MCF 10A (cell line): ENCODE results near the gene FOXO6. TPM values are rescaled to one million over a fixed set of nuclear protein-coding genes. Genes with fewer than 3 reads are reported as not detected.

Source experiments
- BruUV-seq: library from RNA; stranded (reverse); fragments of 400-500 nt; replicated peaks from 2 replicates; lab custom pipeline; 2021; lab: Mats Ljungman, UMichigan
- CTCF ChIA-PET: fragments of 300-600 bp; sonication (Branson Sonifier 250); formaldehyde crosslinking; extraction: SDS; loops from one replicate; lab custom pipeline; 2021; ENCODE audit warnings: antibody characterized with exemption, inconsistent platforms; lab: Yijun Ruan, JAX
- POLR2A ChIA-PET: fragments of 300-600, 350-650 bp; sonication (Branson Sonifier 250); formaldehyde crosslinking; extraction: SDS; loops from one replicate; lab custom pipeline; 2020; ENCODE audit warnings: antibody characterized with exemption, inconsistent platforms; lab: Yijun Ruan, JAX
- DNase-seq: peaks from one replicate; pipeline ENCODE4 v3.0.0-alpha.2; 2018; ENCODE audit not compliant: unreplicated experiment
- H3K27ac Mint-ChIP-seq: one replicate; pipeline ENCODE4 v1.8.0; 2022; ENCODE audit warnings: mild to moderate bottlenecking, low read depth, mixed read lengths; ENCODE audit not compliant: unreplicated experiment
- H3K27me3 Mint-ChIP-seq: one replicate; pipeline ENCODE4 v1.8.0; 2022; ENCODE audit warnings: mixed read lengths; ENCODE audit not compliant: insufficient read depth, unreplicated experiment
- H3K36me3 Mint-ChIP-seq: one replicate; pipeline ENCODE4 v1.8.0; 2022; ENCODE audit warnings: mild to moderate bottlenecking, moderate library complexity, mixed read lengths; ENCODE audit not compliant: insufficient read depth, unreplicated experiment
- H3K4me1 Mint-ChIP-seq: one replicate; pipeline ENCODE4 v1.8.0; 2022; ENCODE audit warnings: mixed read lengths; ENCODE audit not compliant: insufficient read depth, unreplicated experiment
- H3K4me3 Mint-ChIP-seq: one replicate; pipeline ENCODE4 v1.8.0; 2022; ENCODE audit warnings: mild to moderate bottlenecking, moderate library complexity, mixed read lengths; ENCODE audit not compliant: unreplicated experiment
- H3K9me3 Mint-ChIP-seq: one replicate; pipeline ENCODE4 v1.8.0; 2022; ENCODE audit warnings: mixed read lengths; ENCODE audit not compliant: unreplicated experiment
- CTCF ChIP-seq: fragments of 200-600 bp; IDR thresholded peaks from one replicate; pipeline ENCODE4 v1.8.0; 2022; ENCODE audit warnings: antibody characterized with exemption, mild to moderate bottlenecking; ENCODE audit not compliant: unreplicated experiment
- intact Hi-C: fragments of 100-400 bp; cut with micrococcal nuclease; formaldehyde crosslinking; loops from 2 replicates; pipeline ENCODE4 v1.14.1; 2022
- total RNA-seq: library from RNA; stranded (reverse); gene quantifications from 2 replicates; pipeline ENCODE4 v1.2.3, GENCODE V29; 2022

FOXO6 gene
- total RNA-seq, 1 experiment from 2014 or later: 0.28 TPM

- Mint-ChIP-seq H3K4me1 (no peaks in the 10 kb centered on the region), H3K9me3 (no peaks in the 10 kb centered on the region), H3K4me3 (no peak overlapping the region), H3K27ac (no peak overlapping the region), H3K27me3 (no peaks in the 10 kb centered on the region), H3K36me3 (peaks cover 7% of the 10 kb centered on the region)
- CTCF ChIA-PET: interaction anchor here (0.7 kb wide), 1 partner anchor 68 kb away, joined by 3 read pairs; no protein-coding TSS in a partner anchor
- TF ChIP-seq CTCF: no peak
- no peak for DNase-seq
- POLR2A ChIA-PET: no interaction called here
- no TSS peak for BruUV-seq
- intact Hi-C loops: no loop called here
Measured at GRCh38 chr1:41349361-41350054, 11.7 kb upstream of the FOXO6 start.

GRCh38 chr1:41350055-41350378 lies 11.2 kb upstream of the FOXO6 start:
- BruUV-seq: no TSS peak
- intact Hi-C loops: no loop called here
- Mint-ChIP-seq H3K9me3 (no peaks in the 10 kb centered on the region), H3K27ac (no peak overlapping the region), H3K36me3 (peaks cover 7% of the 10 kb centered on the region), H3K4me3 (no peak overlapping the region), H3K27me3 (no peaks in the 10 kb centered on the region), H3K4me1 (no peaks in the 10 kb centered on the region)
- TF ChIP-seq CTCF: no peak
- DNase-seq: no peak
- CTCF ChIA-PET: interaction anchor here (0.7 kb wide), 1 partner anchor 68 kb away, joined by 3 read pairs; no protein-coding TSS in a partner anchor
- POLR2A ChIA-PET: no interaction called here

GRCh38 chr1:41351262-41352151 lies 9.7 kb upstream of the FOXO6 start:
- Mint-ChIP-seq H3K36me3 (peaks cover 7% of the 10 kb centered on the region), H3K4me1 (no peaks in the 10 kb centered on the region), H3K4me3 (no peak overlapping the region), H3K27me3 (no peaks in the 10 kb centered on the region), H3K27ac (no peak overlapping the region), H3K9me3 (no peaks in the 10 kb centered on the region)
- no TSS peak for BruUV-seq
- intact Hi-C loops: no loop called here
- CTCF ChIA-PET: interaction anchor here (1.3 kb wide), 1 partner anchor 68 kb away, joined by 3 read pairs; no protein-coding TSS in a partner anchor
- DNase-seq: no peak
- TF ChIP-seq CTCF: no peak
- POLR2A ChIA-PET: interaction anchor here (0.6 to 1.0 kb wide), 2 partner anchors 9 to 116 kb away, joined by 3 to 4 read pairs; partner anchors contain the start of gene FOXO6

- no peak overlapping the region for H3K27ac Mint-ChIP-seq
- CTCF ChIA-PET: interaction anchor here (0.8 kb wide), 1 partner anchor 28 kb away, joined by 4 read pairs; no protein-coding TSS in a partner anchor
- H3K27me3 Mint-ChIP-seq: no peaks in the 10 kb centered on the region
Measured at GRCh38 chr1:41353744-41354143, 7.5 kb upstream of the FOXO6 start.

More at GRCh38 chr1:41353744-41354143, 7.5 kb upstream of the FOXO6 start:
- H3K4me3 Mint-ChIP-seq: no peak overlapping the region
- BruUV-seq: no TSS peak
- intact Hi-C loops: no loop called here
- TF ChIP-seq CTCF: no peak
- no peak for DNase-seq
- POLR2A ChIA-PET: no interaction called here
- H3K9me3 Mint-ChIP-seq: no peaks in the 10 kb centered on the region
- H3K36me3 Mint-ChIP-seq: peaks cover 7% of the 10 kb centered on the region
- peaks cover 12% of the 10 kb centered on the region for H3K4me1 Mint-ChIP-seq
